SKM-1 treated with dmso at 0.1 percent for 144 hours (cell line): ENCODE data around the gene MATCAP1.

Experiments
- DNase-seq: peaks from one replicate; lab custom pipeline; 2025; ENCODE audit not compliant: unreplicated experiment; lab: John Stamatoyannopoulos, UW

MATCAP1 gene

GRCh38 chr16:67144943-67145342 lies 38.8 kb downstream of the MATCAP1 start:
- DNase-seq: no peak

- no peak for DNase-seq
Observed at GRCh38 chr16:67142342-67142741, 41.4 kb downstream of the MATCAP1 start.

GRCh38 chr16:67141391-67141790 lies 42.4 kb downstream of the MATCAP1 start:
- DNase-seq: no peak

GRCh38 chr16:67137605-67138004 lies 46.2 kb downstream of the MATCAP1 start:
- no peak for DNase-seq

GRCh38 chr16:67129422-67129821 lies 54.3 kb downstream of the MATCAP1 start:
- no peak for DNase-seq

- no peak for DNase-seq
Observed at GRCh38 chr16:67128887-67129286, 54.9 kb downstream of the MATCAP1 start.

- DNase-seq: no peak
Observed at GRCh38 chr16:67128417-67128816, 55.3 kb downstream of the MATCAP1 start.
